Lower lobe of right lung (tissue), 2 donors: Measurements from ENCODE around the gene EIF2A. TPM values are rescaled to one million over a fixed set of nuclear protein-coding genes. Genes with fewer than 3 reads are reported as not detected.
"Not testable (repeated sequence)": the region's sequence is repeated elsewhere in the genome, so short reads cannot be mapped to it uniquely, and the experiment has no call there.

ENCODE experiments used
- ATAC-seq, 2 donors: fragments of 200-7000 bp; cut with Tn5 transposase; one replicate each; pipeline ENCODE4 v1.9.1; 2020 to 2022; ENCODE audit warnings: mild to moderate bottlenecking in 2 of 2, moderate library complexity in 2 of 2
- DNase-seq: peaks from one replicate; pipeline ENCODE4 v3.0.0-alpha.2; 2020
- H3K27ac ChIP-seq: fragments of 200-600 bp; one replicate; pipeline ENCODE4 v1.8.0; 2022
- H3K27me3 ChIP-seq: fragments of 200-600 bp; one replicate; pipeline ENCODE4 v1.8.0; 2022; ENCODE audit warnings: low read depth
- H3K36me3 ChIP-seq: fragments of 200-600 bp; one replicate; pipeline ENCODE4 v1.8.0; 2022; ENCODE audit warnings: mild to moderate bottlenecking
- H3K4me1 ChIP-seq: fragments of 200-600 bp; one replicate; pipeline ENCODE4 v1.8.0; 2022
- H3K4me3 ChIP-seq: fragments of 200-600 bp; one replicate; pipeline ENCODE4 v1.8.0; 2022; ENCODE audit warnings: mild to moderate bottlenecking
- H3K9me3 ChIP-seq: fragments of 200-600 bp; one replicate; pipeline ENCODE4 v1.8.0; 2022
- CTCF ChIP-seq: fragments of 200-600 bp; IDR thresholded peaks from one replicate; pipeline ENCODE4 v1.8.0; 2022; ENCODE audit warnings: antibody characterized with exemption, mild to moderate bottlenecking
- intact Hi-C: fragments of 100-400 bp; cut with DNase I; formaldehyde crosslinking; loops from one replicate; pipeline ENCODE4 v1.11.0; 2022
- long read RNA-seq: library from polyadenylated mRNA; unstranded; transcript quantifications from one replicate; pipeline ENCODE4 v2.0.0, GENCODE V29; 2021
- total RNA-seq: library from RNA; stranded (reverse); fragmentation: NEBNext Ultra II Directional; extraction: Animal tissue kit (Norgen Biotek cat#: 25700); gene quantifications from one replicate; pipeline ENCODE4 v1.2.1, GENCODE V29; 2021
- donor health status: DM: no; HTN: yes; CAD: no; lungs with severe emphysema.

The EIF2A gene
- total RNA-seq: 91.9 TPM
- long read RNA-seq, transcript EIF2A-210 (6 exons, 1,010 nt): minor isoform, 5 of 143 reads
- long read RNA-seq, transcript EIF2A-203 (14 exons, 2,198 nt): major isoform, 114 of 143 reads
- long read RNA-seq, partial matches to known transcripts: 8 of 143 reads
- long read RNA-seq, other reads (novel, unspliced or antisense): 14 of 143 reads

- Histone ChIP-seq H3K4me1 (peaks cover 50% of the 10 kb centered on the region), H3K4me3 (peak within 1 kb of the TSS; percentile 84), H3K36me3 (peaks cover 27% of the 10 kb centered on the region), H3K27ac (peak within 1 kb of the TSS; percentile 100), H3K9me3 (no peaks in the 10 kb centered on the region), H3K27me3 (no peaks in the 10 kb centered on the region)
- intact Hi-C loops: no loop called here
- no peak for TF ChIP-seq CTCF
- peak; percentile 99 for DNase-seq
- peak; percentile 97 to 98 for ATAC-seq
Observed at GRCh38 chr3:150546226-150547044, at the start of gene EIF2A, which contains the start of gene SERP1. TSS of gene EIF2A (plus strand) at chr3:150546787. CDS start at chr3:150546803, 16 bp downstream. TSS of gene SERP1 (minus strand) at chr3:150546496. CDS start at chr3:150546135, 361 bp downstream.

GRCh38 chr3:150497956-150498355, 48.6 kb upstream of the EIF2A start:
- ATAC-seq (no peak), DNase-seq (no peak)
- H3K36me3 ChIP-seq: no peaks in the 10 kb centered on the region
- no peak for TF ChIP-seq CTCF
- no peak overlapping the region for H3K4me3 ChIP-seq
- no peaks in the 10 kb centered on the region for H3K9me3 ChIP-seq
- no peaks in the 10 kb centered on the region for H3K4me1 ChIP-seq
- H3K27me3 ChIP-seq: no peaks in the 10 kb centered on the region
- intact Hi-C loops: loop anchor here (10.0 kb wide), 2 partner anchors 83 to 213 kb away; no protein-coding TSS in a partner anchor
- no peak overlapping the region for H3K27ac ChIP-seq

- H3K27me3 ChIP-seq, H3K27ac ChIP-seq, intact Hi-C loops, H3K36me3 ChIP-seq, H3K9me3 ChIP-seq, DNase-seq, H3K4me1 ChIP-seq, H3K4me3 ChIP-seq, ATAC-seq: not testable (repeated sequence)
Observed at GRCh38 chr3:150500960-150501359, 45.6 kb upstream of the EIF2A start.

- Histone ChIP-seq H3K4me1 (no peaks in the 10 kb centered on the region), H3K4me3 (no peak overlapping the region), H3K9me3 (no peaks in the 10 kb centered on the region), H3K27me3 (no peaks in the 10 kb centered on the region), H3K36me3 (no peaks in the 10 kb centered on the region), H3K27ac (no peak overlapping the region)
- ATAC-seq: no peak
- TF ChIP-seq CTCF: no peak
- DNase-seq: no peak
- intact Hi-C loops: no loop called here
Observed at GRCh38 chr3:150503402-150504099, 43.0 kb upstream of the EIF2A start.

GRCh38 chr3:150504483-150504882, 42.1 kb upstream of the EIF2A start:
- Histone ChIP-seq H3K36me3 (no peaks in the 10 kb centered on the region), H3K27me3 (no peaks in the 10 kb centered on the region), H3K27ac (no peak overlapping the region), H3K4me3 (no peak overlapping the region), H3K9me3 (no peaks in the 10 kb centered on the region), H3K4me1 (no peaks in the 10 kb centered on the region)
- DNase-seq: no peak
- intact Hi-C loops: no loop called here
- no peak for TF ChIP-seq CTCF
- ATAC-seq: no peak
